Measurements from ENCODE around the gene NOS2.

DNA sequence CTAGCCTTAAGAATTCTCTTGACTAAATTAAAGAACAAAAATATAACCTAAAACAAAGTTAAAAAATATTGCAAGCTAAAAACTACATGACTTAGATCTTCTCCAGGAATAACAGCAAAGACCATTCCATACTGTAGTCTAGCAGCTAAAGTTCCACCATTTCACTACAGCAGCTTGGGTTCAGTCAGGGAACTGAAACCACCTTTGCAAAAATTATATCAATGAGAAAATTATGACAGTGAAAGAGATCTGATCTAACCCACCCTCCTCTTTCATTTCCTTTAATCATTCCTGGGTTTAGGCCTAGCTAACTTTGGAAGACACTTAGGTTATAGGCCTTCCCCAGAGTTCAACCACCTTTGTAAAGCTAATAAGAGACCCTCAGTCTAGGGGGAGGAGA is 36.3 kb upstream of the NOS2 start:
- no peak for TF ChIP-seq POLR2A (IDR thresholded peaks at IDR 0.05)
- TF ChIP-seq, protein P1, sequence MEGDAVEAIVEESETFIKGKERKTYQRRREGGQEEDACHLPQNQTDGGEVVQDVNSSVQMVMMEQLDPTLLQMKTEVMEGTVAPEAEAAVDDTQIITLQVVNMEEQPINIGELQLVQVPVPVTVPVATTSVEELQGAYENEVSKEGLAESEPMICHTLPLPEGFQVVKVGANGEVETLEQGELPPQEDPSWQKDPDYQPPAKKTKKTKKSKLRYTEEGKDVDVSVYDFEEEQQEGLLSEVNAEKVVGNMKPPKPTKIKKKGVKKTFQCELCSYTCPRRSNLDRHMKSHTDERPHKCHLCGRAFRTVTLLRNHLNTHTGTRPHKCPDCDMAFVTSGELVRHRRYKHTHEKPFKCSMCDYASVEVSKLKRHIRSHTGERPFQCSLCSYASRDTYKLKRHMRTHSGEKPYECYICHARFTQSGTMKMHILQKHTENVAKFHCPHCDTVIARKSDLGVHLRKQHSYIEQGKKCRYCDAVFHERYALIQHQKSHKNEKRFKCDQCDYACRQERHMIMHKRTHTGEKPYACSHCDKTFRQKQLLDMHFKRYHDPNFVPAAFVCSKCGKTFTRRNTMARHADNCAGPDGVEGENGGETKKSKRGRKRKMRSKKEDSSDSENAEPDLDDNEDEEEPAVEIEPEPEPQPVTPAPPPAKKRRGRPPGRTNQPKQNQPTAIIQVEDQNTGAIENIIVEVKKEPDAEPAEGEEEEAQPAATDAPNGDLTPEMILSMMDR (IDR thresholded peaks at IDR 0.05), result no peak

Measured in ovary (tissue), 3 donors.